Measurements from ENCODE around the gene CLCF1. TPM values are rescaled to one million over a fixed set of nuclear protein-coding genes. Genes with fewer than 3 reads are reported as not detected.

Gene CLCF1
- total and polyA plus RNA-seq, 2 of the 13 experiments (the other 11 are each of a cell fraction or from before 2014, with no cell fraction given), result 0.49 to 0.78 TPM

- ChIA-PET POLR2A (interaction anchor here (1.2 kb wide), 1 partner anchor 62 kb away, joined by 3 read pairs; no protein-coding TSS in a partner anchor), CTCF (ENCODE audit: low intra/inter-chr PET ratio, low total read pairs) (no interaction called here)
- no peak overlapping the region for H3K4me2 ChIP-seq (ENCODE audit: low read depth, low read length)
- H4K20me1 ChIP-seq (ENCODE audit: insufficient read depth, low read length), result no peaks in the 10 kb centered on the region
- H2AFZ ChIP-seq (ENCODE audit: low read length), result no peak overlapping the region
- no peak overlapping the region for H3K4me3 ChIP-seq (replicated peaks in 1 of 3; ENCODE audit: insufficient read depth in 1 of 3, low read depth in 2 of 3, low read length in 3 of 3)
- no peaks in the 10 kb centered on the region for H3K36me3 ChIP-seq (replicated peaks in 1 of 2; ENCODE audit: control insufficient read depth in 1 of 2, insufficient read depth in 2 of 2, low read length in 2 of 2)
- H3K9me3 ChIP-seq (ENCODE audit: low read length), result no peaks in the 10 kb centered on the region
- no peak overlapping the region for H3K9ac ChIP-seq (ENCODE audit: insufficient read depth, low read depth, low read length)
- FAIRE-seq (no peak), DNase-seq (ENCODE audit: low spot score) (no peak), ATAC-seq (no peak)
- in situ Hi-C loops (cut with HindIII; ENCODE audit: extremely low pct_ligation_motif_present, low pct_unique_long_range_greater_than_20kb) (no loop called here), intact Hi-C loops (cut with micrococcal nuclease; ENCODE audit: unreplicated experiment) (no loop called here)
- no peak overlapping the region for H3K27ac ChIP-seq (ENCODE audit: extremely low read length, insufficient read depth, low read length)
- WGBS (ENCODE audit: low lambda C conversion rate), result 93% methylated on average over 7 of the region's 7 CpGs
- H3K4me1 ChIP-seq (ENCODE audit: insufficient read depth, low read length), result peaks cover 7% of the 10 kb centered on the region
- H3K27me3 ChIP-seq (ENCODE audit: control insufficient read depth in 1 of 2, insufficient read depth in 2 of 2, low read length in 2 of 2), result no peaks in the 10 kb centered on the region
- no TSS peak for BruUV-seq (replicated peaks)
- no peaks in the 10 kb centered on the region for H3K79me2 ChIP-seq (ENCODE audit: insufficient read depth, low read length)
- TF ChIP-seq SRF (IDR thresholded peaks at IDR 0.05; ENCODE audit: low read depth, low read length) (no peak), ZNF740 (CRISPR knock-in tag; IDR thresholded peaks at IDR 0.05) (no peak), MNT (IDR thresholded peaks at IDR 0.05) (no peak), ZNF101 (CRISPR knock-in tag; IDR thresholded peaks at IDR 0.05; ENCODE audit: borderline replicate concordance, low read depth) (no peak), THAP9 (CRISPR knock-in tag; IDR thresholded peaks at IDR 0.05; ENCODE audit: borderline replicate concordance) (no peak), PAXIP1 (CRISPR knock-in tag; conservative IDR thresholded peaks at IDR 0.05) (no peak), CSRNP2 (CRISPR knock-in tag; conservative IDR thresholded peaks at IDR 0.05; ENCODE audit: low read depth) (no peak), CBX5 (CRISPR knock-in tag; IDR thresholded peaks at IDR 0.05; ENCODE audit: borderline replicate concordance) (no peak)
Observed at GRCh38 chr11:67323526-67323925, 49.9 kb downstream of the CLCF1 start.

All from HepG2 (cell line).